Ishikawa (cell line): ENCODE data around the gene MUC20.

Experiments used
- CEBPB ChIP-seq: IDR thresholded peaks from 2 replicates; pipeline ENCODE4 v1.6.1; 2012
- CREB1 ChIP-seq: IDR thresholded peaks from 2 replicates; pipeline ENCODE4 v1.6.1; 2012; ENCODE audit warnings: low read depth
- EGR1 ChIP-seq: IDR thresholded peaks from 2 replicates; pipeline ENCODE4 v1.6.1; 2012
- EP300 ChIP-seq: IDR thresholded peaks from 2 replicates; pipeline ENCODE4 v1.6.1; 2012; ENCODE audit warnings: borderline replicate concordance
- FOXM1 ChIP-seq: IDR thresholded peaks from 2 replicates; pipeline ENCODE4 v1.6.1; 2012; ENCODE audit warnings: low read depth, borderline replicate concordance
- NFIC ChIP-seq: IDR thresholded peaks from 2 replicates; pipeline ENCODE4 v1.6.1; 2012
- RAD21 ChIP-seq: IDR thresholded peaks from 2 replicates; pipeline ENCODE4 v1.6.1; 2012; ENCODE audit warnings: low read depth
- TAF1 ChIP-seq: IDR thresholded peaks from 2 replicates; pipeline ENCODE4 v1.6.1; 2012; ENCODE audit warnings: low read depth, mild to moderate bottlenecking
- TCF12 ChIP-seq: IDR thresholded peaks from 2 replicates; pipeline ENCODE4 v1.6.1; 2012; ENCODE audit warnings: low read depth
- TEAD4 ChIP-seq: IDR thresholded peaks from 2 replicates; pipeline ENCODE4 v1.6.1; 2012
- YY1 ChIP-seq: IDR thresholded peaks from 2 replicates; pipeline ENCODE4 v1.6.1; 2012; ENCODE audit warnings: low read depth
- ZBTB7A ChIP-seq: IDR thresholded peaks from 2 replicates; pipeline ENCODE4 v1.6.1; 2012; ENCODE audit warnings: low read depth
- TF ChIP-seq, protein P1 (sequence below): IDR thresholded peaks from 2 replicates; pipeline ENCODE4 v1.6.1; 2012; ENCODE audit warnings: low read depth, mild to moderate bottlenecking
- TF ChIP-seq, protein P2 (sequence below): IDR thresholded peaks from 2 replicates; pipeline ENCODE4 v1.6.1; 2012
- TF ChIP-seq, protein P3 (sequence below): IDR thresholded peaks from 2 replicates; pipeline ENCODE4 v1.6.1; 2012

Gene MUC20

GRCh38 chr3:195763076-195763830, 42.5 kb downstream of the MUC20 start:
- TF ChIP-seq EP300 (no peak), ZBTB7A (no peak), RAD21 (no peak), TEAD4 (no peak), CREB1 (no peak), TAF1 (no peak), FOXM1 (no peak), CEBPB (no peak), YY1 (no peak), EGR1 (no peak), TCF12 (no peak), NFIC (no peak)
- TF ChIP-seq, protein P1, sequence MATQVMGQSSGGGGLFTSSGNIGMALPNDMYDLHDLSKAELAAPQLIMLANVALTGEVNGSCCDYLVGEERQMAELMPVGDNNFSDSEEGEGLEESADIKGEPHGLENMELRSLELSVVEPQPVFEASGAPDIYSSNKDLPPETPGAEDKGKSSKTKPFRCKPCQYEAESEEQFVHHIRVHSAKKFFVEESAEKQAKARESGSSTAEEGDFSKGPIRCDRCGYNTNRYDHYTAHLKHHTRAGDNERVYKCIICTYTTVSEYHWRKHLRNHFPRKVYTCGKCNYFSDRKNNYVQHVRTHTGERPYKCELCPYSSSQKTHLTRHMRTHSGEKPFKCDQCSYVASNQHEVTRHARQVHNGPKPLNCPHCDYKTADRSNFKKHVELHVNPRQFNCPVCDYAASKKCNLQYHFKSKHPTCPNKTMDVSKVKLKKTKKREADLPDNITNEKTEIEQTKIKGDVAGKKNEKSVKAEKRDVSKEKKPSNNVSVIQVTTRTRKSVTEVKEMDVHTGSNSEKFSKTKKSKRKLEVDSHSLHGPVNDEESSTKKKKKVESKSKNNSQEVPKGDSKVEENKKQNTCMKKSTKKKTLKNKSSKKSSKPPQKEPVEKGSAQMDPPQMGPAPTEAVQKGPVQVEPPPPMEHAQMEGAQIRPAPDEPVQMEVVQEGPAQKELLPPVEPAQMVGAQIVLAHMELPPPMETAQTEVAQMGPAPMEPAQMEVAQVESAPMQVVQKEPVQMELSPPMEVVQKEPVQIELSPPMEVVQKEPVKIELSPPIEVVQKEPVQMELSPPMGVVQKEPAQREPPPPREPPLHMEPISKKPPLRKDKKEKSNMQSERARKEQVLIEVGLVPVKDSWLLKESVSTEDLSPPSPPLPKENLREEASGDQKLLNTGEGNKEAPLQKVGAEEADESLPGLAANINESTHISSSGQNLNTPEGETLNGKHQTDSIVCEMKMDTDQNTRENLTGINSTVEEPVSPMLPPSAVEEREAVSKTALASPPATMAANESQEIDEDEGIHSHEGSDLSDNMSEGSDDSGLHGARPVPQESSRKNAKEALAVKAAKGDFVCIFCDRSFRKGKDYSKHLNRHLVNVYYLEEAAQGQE: no peak
- TF ChIP-seq, protein P2, sequence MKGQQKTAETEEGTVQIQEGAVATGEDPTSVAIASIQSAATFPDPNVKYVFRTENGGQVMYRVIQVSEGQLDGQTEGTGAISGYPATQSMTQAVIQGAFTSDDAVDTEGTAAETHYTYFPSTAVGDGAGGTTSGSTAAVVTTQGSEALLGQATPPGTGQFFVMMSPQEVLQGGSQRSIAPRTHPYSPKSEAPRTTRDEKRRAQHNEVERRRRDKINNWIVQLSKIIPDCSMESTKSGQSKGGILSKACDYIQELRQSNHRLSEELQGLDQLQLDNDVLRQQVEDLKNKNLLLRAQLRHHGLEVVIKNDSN: no peak

DNA sequence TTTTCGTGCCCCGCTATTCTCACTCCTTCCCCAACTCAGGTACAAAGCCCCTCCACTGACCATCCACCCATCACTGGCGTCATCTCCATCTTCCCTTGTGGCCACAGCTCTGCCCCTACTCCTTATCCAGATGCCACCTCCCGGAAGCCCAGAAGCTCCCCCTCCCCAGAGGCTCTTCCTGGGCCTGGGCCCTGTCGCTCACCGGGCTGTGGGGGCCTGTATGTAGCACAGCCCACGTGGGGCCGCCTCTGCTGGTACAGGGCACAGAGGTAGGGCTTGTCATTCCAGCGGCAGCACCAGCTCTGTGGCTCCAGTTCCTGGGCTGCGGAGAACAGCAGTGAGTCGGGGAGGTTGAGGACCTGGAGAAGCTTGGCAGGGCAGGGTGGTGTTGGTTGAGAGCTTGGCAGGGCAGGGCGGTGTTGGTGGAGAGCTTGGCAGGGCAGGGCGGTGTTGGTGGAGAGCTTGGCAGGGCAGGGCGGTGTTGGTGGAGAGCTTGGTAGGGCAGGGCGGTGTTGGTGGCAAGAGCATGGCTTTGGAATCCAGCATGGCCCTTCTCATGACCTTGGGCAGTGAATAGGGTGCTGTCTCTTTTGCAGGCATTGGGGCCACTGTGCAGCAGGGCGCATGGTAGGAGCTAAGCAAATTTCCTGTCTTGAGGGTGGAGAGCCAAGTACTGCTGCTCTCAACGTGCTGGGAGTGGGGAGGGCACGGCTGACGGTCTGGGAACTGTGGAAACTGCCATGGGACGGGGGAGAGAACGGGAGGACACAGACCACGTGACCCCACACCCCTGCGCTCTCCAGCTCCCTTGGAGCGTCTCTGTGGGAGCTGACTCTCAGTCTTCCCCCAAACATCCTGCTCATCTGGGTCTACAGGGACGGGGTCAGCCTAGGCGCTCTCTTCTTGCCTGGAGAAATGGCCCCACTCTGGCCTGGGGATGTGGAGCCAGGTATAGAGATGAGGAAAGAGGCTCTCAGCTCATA, 43.4 kb downstream of the MUC20 start:
- TF ChIP-seq, protein P2: peak; percentile 34; the same call in 1 of the 2 replicates
- TF ChIP-seq EGR1 (no peak), NFIC (no peak)

GRCh38 chr3:195764961-195765706, 44.4 kb downstream of the MUC20 start:
- TF ChIP-seq TCF12: no peak
- TF ChIP-seq, protein P3, sequence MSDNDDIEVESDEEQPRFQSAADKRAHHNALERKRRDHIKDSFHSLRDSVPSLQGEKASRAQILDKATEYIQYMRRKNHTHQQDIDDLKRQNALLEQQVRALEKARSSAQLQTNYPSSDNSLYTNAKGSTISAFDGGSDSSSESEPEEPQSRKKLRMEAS: no peak
- TF ChIP-seq FOXM1: no peak
- no peak for TF ChIP-seq EP300
- no peak for TF ChIP-seq RAD21
- TF ChIP-seq, protein P1: no peak
- TF ChIP-seq CREB1: no peak
- no peak for TF ChIP-seq CEBPB
- TF ChIP-seq, protein P2: no peak
- no peak for TF ChIP-seq EGR1
- no peak for TF ChIP-seq TAF1
- no peak for TF ChIP-seq YY1
- TF ChIP-seq NFIC: no peak
- TF ChIP-seq ZBTB7A: no peak
- TF ChIP-seq TEAD4: no peak

GRCh38 chr3:195766671-195767070, 45.9 kb downstream of the MUC20 start:
- no peak for TF ChIP-seq EP300
- TF ChIP-seq CEBPB: no peak
- TF ChIP-seq TCF12: no peak
- TF ChIP-seq TAF1: no peak
- TF ChIP-seq, protein P2: no peak
- no peak for TF ChIP-seq FOXM1
- TF ChIP-seq, protein P3: no peak
- no peak for TF ChIP-seq YY1
- no peak for TF ChIP-seq EGR1
- TF ChIP-seq CREB1: no peak
- no peak for TF ChIP-seq ZBTB7A
- TF ChIP-seq TEAD4: no peak
- TF ChIP-seq, protein P1: no peak
- TF ChIP-seq NFIC: no peak
- TF ChIP-seq RAD21: no peak
